T-helper 2 cell treated with Interferon-gamma antibody and Interleukin-4, amounts not matched to agents 5 μg/mL and 100 μg/mL, for 36 hours (primary cell): ENCODE measurements around the gene RAX2.

ENCODE experiments used
- DNase-seq: peaks from one replicate; pipeline ENCODE4 v3.0.0; 2021; ENCODE audit warnings: low spot score
- H3K27ac Mint-ChIP-seq: one replicate; pipeline ENCODE4 v1.8.0; 2021; ENCODE audit warnings: mild to moderate bottlenecking, mixed read lengths
- H3K27me3 Mint-ChIP-seq: one replicate; pipeline ENCODE4 v1.8.0; 2021; ENCODE audit warnings: low read depth, mixed read lengths
- H3K36me3 Mint-ChIP-seq: one replicate; pipeline ENCODE4 v1.8.0; 2021; ENCODE audit warnings: low read depth, mixed read lengths
- H3K4me1 Mint-ChIP-seq: one replicate; pipeline ENCODE4 v1.8.0; 2021; ENCODE audit warnings: low read depth, mixed read lengths
- H3K4me3 Mint-ChIP-seq: one replicate; pipeline ENCODE4 v1.8.0; 2022; ENCODE audit warnings: mild to moderate bottlenecking, moderate library complexity, mixed read lengths
- H3K9me3 Mint-ChIP-seq: one replicate; pipeline ENCODE4 v1.8.0; 2021; ENCODE audit warnings: mixed read lengths

Gene RAX2

GRCh38 chr19:3807574-3808354, 35.7 kb upstream of the RAX2 start:
- Mint-ChIP-seq H3K4me3 (no peak overlapping the region), H3K36me3 (no peaks in the 10 kb centered on the region), H3K4me1 (peaks cover 7% of the 10 kb centered on the region), H3K27me3 (no peaks in the 10 kb centered on the region), H3K27ac (no peak overlapping the region), H3K9me3 (no peaks in the 10 kb centered on the region)
- DNase-seq = no peak

GRCh38 chr19:3807131-3807480, 35.1 kb upstream of the RAX2 start:
- no peaks in the 10 kb centered on the region for H3K27me3 Mint-ChIP-seq
- H3K36me3 Mint-ChIP-seq = no peaks in the 10 kb centered on the region
- H3K9me3 Mint-ChIP-seq = no peaks in the 10 kb centered on the region
- H3K4me3 Mint-ChIP-seq = no peak overlapping the region
- no peak for DNase-seq
- H3K4me1 Mint-ChIP-seq = peaks cover under 1% of the 10 kb centered on the region
- H3K27ac Mint-ChIP-seq = no peak overlapping the region

- peaks cover 4% of the 10 kb centered on the region for H3K4me1 Mint-ChIP-seq
- no peaks in the 10 kb centered on the region for H3K27me3 Mint-ChIP-seq
- no peak overlapping the region for H3K27ac Mint-ChIP-seq
These were observed 33.8 kb upstream of the RAX2 start for GRCh38 chr19:3805859-3806258.

GRCh38 chr19:3804429-3804828, 32.4 kb upstream of the RAX2 start:
- Mint-ChIP-seq H3K36me3 (no peaks in the 10 kb centered on the region), H3K27ac (no peak overlapping the region), H3K27me3 (peaks cover 3% of the 10 kb centered on the region), H3K4me1 (peaks cover 8% of the 10 kb centered on the region), H3K4me3 (no peak overlapping the region), H3K9me3 (no peaks in the 10 kb centered on the region)
- DNase-seq = no peak

More at GRCh38 chr19:3805859-3806258, 33.8 kb upstream of the RAX2 start:
- Mint-ChIP-seq H3K9me3 (no peaks in the 10 kb centered on the region), H3K36me3 (no peaks in the 10 kb centered on the region), H3K4me3 (no peak overlapping the region)
- no peak for DNase-seq

GRCh38 chr19:3803986-3804385, 32.0 kb upstream of the RAX2 start:
- Mint-ChIP-seq H3K27ac (no peak overlapping the region), H3K36me3 (no peaks in the 10 kb centered on the region), H3K27me3 (peaks cover 4% of the 10 kb centered on the region), H3K4me3 (no peak overlapping the region), H3K9me3 (no peaks in the 10 kb centered on the region), H3K4me1 (peaks cover 11% of the 10 kb centered on the region)
- DNase-seq = no peak

- peaks cover 4% of the 10 kb centered on the region for H3K27me3 Mint-ChIP-seq
- H3K4me3 Mint-ChIP-seq = no peak overlapping the region
These were observed 31.3 kb upstream of the RAX2 start for GRCh38 chr19:3803114-3803888.

GRCh38 chr19:3801412-3802096, 29.5 kb upstream of the RAX2 start:
- peak; percentile 54 for DNase-seq
- Mint-ChIP-seq H3K27ac (no peak overlapping the region), H3K27me3 (peaks cover 4% of the 10 kb centered on the region), H3K4me1 (peaks cover 16% of the 10 kb centered on the region), H3K4me3 (peak overlapping the region; percentile 64), H3K9me3 (peaks cover 5% of the 10 kb centered on the region), H3K36me3 (peaks cover 8% of the 10 kb centered on the region)

More at GRCh38 chr19:3803114-3803888, 31.3 kb upstream of the RAX2 start:
- Mint-ChIP-seq H3K36me3 (no peaks in the 10 kb centered on the region), H3K9me3 (no peaks in the 10 kb centered on the region), H3K27ac (no peak overlapping the region), H3K4me1 (peaks cover 12% of the 10 kb centered on the region)
- DNase-seq = no peak

- peaks cover 9% of the 10 kb centered on the region for H3K36me3 Mint-ChIP-seq
- peak overlapping the region; percentile 64 for H3K4me3 Mint-ChIP-seq
- no peak overlapping the region for H3K27ac Mint-ChIP-seq
- H3K4me1 Mint-ChIP-seq = peaks cover 16% of the 10 kb centered on the region
- H3K9me3 Mint-ChIP-seq = peaks cover 8% of the 10 kb centered on the region
- H3K27me3 Mint-ChIP-seq = peaks cover 4% of the 10 kb centered on the region
- DNase-seq = no peak
These were observed 29.0 kb upstream of the RAX2 start for GRCh38 chr19:3800996-3801395.

GRCh38 chr19:3798137-3798536, 26.1 kb upstream of the RAX2 start:
- Mint-ChIP-seq H3K27me3 (peaks cover 4% of the 10 kb centered on the region), H3K36me3 (peaks cover 9% of the 10 kb centered on the region), H3K4me1 (peaks cover 18% of the 10 kb centered on the region), H3K27ac (peak overlapping the region; percentile 81), H3K4me3 (peak overlapping the region; percentile 65), H3K9me3 (peaks cover 12% of the 10 kb centered on the region)
- no peak for DNase-seq

GRCh38 chr19:3796358-3796757, 24.3 kb upstream of the RAX2 start:
- H3K27me3 Mint-ChIP-seq = peaks cover 4% of the 10 kb centered on the region
- peaks cover 9% of the 10 kb centered on the region for H3K36me3 Mint-ChIP-seq
- peaks cover 18% of the 10 kb centered on the region for H3K4me1 Mint-ChIP-seq
- no peak for DNase-seq
- H3K27ac Mint-ChIP-seq = no peak overlapping the region
- no peak overlapping the region for H3K4me3 Mint-ChIP-seq
- peaks cover 12% of the 10 kb centered on the region for H3K9me3 Mint-ChIP-seq

- peaks cover 9% of the 10 kb centered on the region for H3K36me3 Mint-ChIP-seq
- peaks cover 8% of the 10 kb centered on the region for H3K4me1 Mint-ChIP-seq
- no peak overlapping the region for H3K27ac Mint-ChIP-seq
- no peak overlapping the region for H3K4me3 Mint-ChIP-seq
- H3K9me3 Mint-ChIP-seq = peaks cover 12% of the 10 kb centered on the region
- no peak for DNase-seq
- H3K27me3 Mint-ChIP-seq = peaks cover 7% of the 10 kb centered on the region
These were observed 21.8 kb upstream of the RAX2 start for GRCh38 chr19:3793799-3794198.

GRCh38 chr19:3792114-3792513, 20.1 kb upstream of the RAX2 start:
- no peak overlapping the region for H3K4me3 Mint-ChIP-seq
- peaks cover 12% of the 10 kb centered on the region for H3K9me3 Mint-ChIP-seq
- peaks cover 7% of the 10 kb centered on the region for H3K27me3 Mint-ChIP-seq
- peaks cover 4% of the 10 kb centered on the region for H3K36me3 Mint-ChIP-seq
- no peak overlapping the region for H3K27ac Mint-ChIP-seq
- H3K4me1 Mint-ChIP-seq = peaks cover 4% of the 10 kb centered on the region
- DNase-seq = no peak

GRCh38 chr19:3790941-3791340, 18.9 kb upstream of the RAX2 start:
- no peak overlapping the region for H3K27ac Mint-ChIP-seq
- no peak for DNase-seq
- H3K9me3 Mint-ChIP-seq = peaks cover 4% of the 10 kb centered on the region
- H3K4me1 Mint-ChIP-seq = peaks cover 4% of the 10 kb centered on the region
- H3K4me3 Mint-ChIP-seq = no peak overlapping the region
- H3K36me3 Mint-ChIP-seq = no peaks in the 10 kb centered on the region
- H3K27me3 Mint-ChIP-seq = peaks cover 7% of the 10 kb centered on the region

GRCh38 chr19:3790209-3790734, 18.2 kb upstream of the RAX2 start:
- Mint-ChIP-seq H3K27me3 (peaks cover 7% of the 10 kb centered on the region), H3K36me3 (no peaks in the 10 kb centered on the region), H3K4me3 (no peak overlapping the region), H3K4me1 (peaks cover 4% of the 10 kb centered on the region), H3K27ac (no peak overlapping the region), H3K9me3 (peaks cover 4% of the 10 kb centered on the region)
- DNase-seq = no peak
